Measurements from ENCODE around the gene RAX.

DNA sequence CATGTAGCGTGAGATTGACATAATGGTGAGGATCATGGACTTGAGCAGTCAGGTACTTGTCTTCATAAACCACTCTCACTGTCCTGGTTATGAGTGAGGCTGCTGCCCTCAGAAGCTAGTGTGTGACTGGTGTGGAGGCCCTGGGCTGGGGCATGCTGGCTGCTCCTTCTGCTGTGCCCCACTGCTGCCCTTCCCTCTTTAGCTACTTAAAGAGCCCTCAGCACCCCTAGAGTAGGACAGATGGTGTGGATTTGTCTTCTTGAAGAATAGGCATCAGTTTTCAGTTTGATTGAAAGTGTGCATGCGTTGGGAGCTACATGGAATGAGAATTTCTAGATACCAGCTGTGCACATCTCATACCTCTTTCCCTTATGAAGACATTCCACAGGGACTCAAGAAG is 29.8 kb upstream of the RAX start:
- TF ChIP-seq, protein P1, sequence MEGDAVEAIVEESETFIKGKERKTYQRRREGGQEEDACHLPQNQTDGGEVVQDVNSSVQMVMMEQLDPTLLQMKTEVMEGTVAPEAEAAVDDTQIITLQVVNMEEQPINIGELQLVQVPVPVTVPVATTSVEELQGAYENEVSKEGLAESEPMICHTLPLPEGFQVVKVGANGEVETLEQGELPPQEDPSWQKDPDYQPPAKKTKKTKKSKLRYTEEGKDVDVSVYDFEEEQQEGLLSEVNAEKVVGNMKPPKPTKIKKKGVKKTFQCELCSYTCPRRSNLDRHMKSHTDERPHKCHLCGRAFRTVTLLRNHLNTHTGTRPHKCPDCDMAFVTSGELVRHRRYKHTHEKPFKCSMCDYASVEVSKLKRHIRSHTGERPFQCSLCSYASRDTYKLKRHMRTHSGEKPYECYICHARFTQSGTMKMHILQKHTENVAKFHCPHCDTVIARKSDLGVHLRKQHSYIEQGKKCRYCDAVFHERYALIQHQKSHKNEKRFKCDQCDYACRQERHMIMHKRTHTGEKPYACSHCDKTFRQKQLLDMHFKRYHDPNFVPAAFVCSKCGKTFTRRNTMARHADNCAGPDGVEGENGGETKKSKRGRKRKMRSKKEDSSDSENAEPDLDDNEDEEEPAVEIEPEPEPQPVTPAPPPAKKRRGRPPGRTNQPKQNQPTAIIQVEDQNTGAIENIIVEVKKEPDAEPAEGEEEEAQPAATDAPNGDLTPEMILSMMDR (IDR thresholded peaks at IDR 0.05; ENCODE audit: low read depth, low read length, poor library complexity, severe bottlenecking), result no peak
- TF ChIP-seq EZH2phosphoT487 (IDR thresholded peaks at IDR 0.05; ENCODE audit: borderline replicate concordance, low read length), result no peak

All from DOHH2 (cell line).